ENCODE data around the gene DOCK8.

Gene DOCK8

GRCh38 chr9:436482-436881, 221.8 kb downstream of the DOCK8 start:
- no peak for DNase-seq

GRCh38 chr9:437066-437465, 222.4 kb downstream of the DOCK8 start:
- DNase-seq, result no peak

GRCh38 chr9:437574-438001, 222.9 kb downstream of the DOCK8 start:
- no peak for DNase-seq

GRCh38 chr9:438066-438465, 223.4 kb downstream of the DOCK8 start:
- DNase-seq, result no peak

- DNase-seq, result no peak
Measured at GRCh38 chr9:438961-439768, 224.5 kb downstream of the DOCK8 start.

- no peak for DNase-seq
Measured at GRCh38 chr9:441126-441525, 226.5 kb downstream of the DOCK8 start.

- DNase-seq, result no peak
Measured at GRCh38 chr9:444528-444927, 229.9 kb downstream of the DOCK8 start.

- no peak for DNase-seq
Measured at GRCh38 chr9:445033-445432, 230.4 kb downstream of the DOCK8 start.

GRCh38 chr9:446074-446699, 231.5 kb downstream of the DOCK8 start:
- no peak for DNase-seq

- peak; percentile 73 for DNase-seq
Measured at GRCh38 chr9:447230-448025, 232.8 kb downstream of the DOCK8 start.

GRCh38 chr9:450057-450456, 235.4 kb downstream of the DOCK8 start:
- no peak for DNase-seq

GRCh38 chr9:450561-450960, 235.9 kb downstream of the DOCK8 start:
- no peak for DNase-seq

- DNase-seq, result no peak
Measured at GRCh38 chr9:453832-454231, 239.2 kb downstream of the DOCK8 start.

- DNase-seq, result no peak
Measured at GRCh38 chr9:456365-456764, 241.7 kb downstream of the DOCK8 start.

GRCh38 chr9:458590-458989, 243.9 kb downstream of the DOCK8 start:
- DNase-seq, result no peak

GRCh38 chr9:459491-460444, 245.1 kb downstream of the DOCK8 start:
- no peak for DNase-seq

GRCh38 chr9:462121-462520, 247.5 kb downstream of the DOCK8 start:
- DNase-seq, result no peak

- no peak for DNase-seq
Measured at GRCh38 chr9:462606-463005, 247.9 kb downstream of the DOCK8 start.

GRCh38 chr9:463455-464171, 248.9 kb downstream of the DOCK8 start:
- no peak for DNase-seq

GRCh38 chr9:466747-467146, 252.1 kb downstream of the DOCK8 start:
- no peak for DNase-seq

GRCh38 chr9:468766-469426, 254.2 kb downstream of the DOCK8 start:
- DNase-seq, result no peak
